NB4 (cell line): ENCODE data around the gene BAIAP3.

Experiments
- DNase-seq: peaks from one replicate; pipeline ENCODE4 v3.0.0; 2010; ENCODE audit warnings: low read depth
- H3K4me3 ChIP-seq: one replicate; pipeline ENCODE4 v1.5.1; 2011; ENCODE audit warnings: mild to moderate bottlenecking, low read depth, low read length, moderate library complexity
- CTCF ChIP-seq: IDR thresholded peaks from one replicate; pipeline ENCODE4 v1.5.1; 2012; ENCODE audit warnings: low read depth, low read length
- MYC ChIP-seq: IDR thresholded peaks from 2 replicates; pipeline ENCODE4 v1.6.1; 2011; ENCODE audit warnings: low read depth, low read length
- POLR2A ChIP-seq: IDR thresholded peaks from 2 replicates; pipeline ENCODE4 v1.6.1; 2011; ENCODE audit warnings: mild to moderate bottlenecking; ENCODE audit not compliant: insufficient read length; ENCODE audit errors: extremely low read depth
- TF ChIP-seq, protein P1 (sequence below): IDR thresholded peaks from 2 replicates; pipeline ENCODE4 v1.6.1; 2011; ENCODE audit warnings: low read depth, low read length

Gene BAIAP3

DNA sequence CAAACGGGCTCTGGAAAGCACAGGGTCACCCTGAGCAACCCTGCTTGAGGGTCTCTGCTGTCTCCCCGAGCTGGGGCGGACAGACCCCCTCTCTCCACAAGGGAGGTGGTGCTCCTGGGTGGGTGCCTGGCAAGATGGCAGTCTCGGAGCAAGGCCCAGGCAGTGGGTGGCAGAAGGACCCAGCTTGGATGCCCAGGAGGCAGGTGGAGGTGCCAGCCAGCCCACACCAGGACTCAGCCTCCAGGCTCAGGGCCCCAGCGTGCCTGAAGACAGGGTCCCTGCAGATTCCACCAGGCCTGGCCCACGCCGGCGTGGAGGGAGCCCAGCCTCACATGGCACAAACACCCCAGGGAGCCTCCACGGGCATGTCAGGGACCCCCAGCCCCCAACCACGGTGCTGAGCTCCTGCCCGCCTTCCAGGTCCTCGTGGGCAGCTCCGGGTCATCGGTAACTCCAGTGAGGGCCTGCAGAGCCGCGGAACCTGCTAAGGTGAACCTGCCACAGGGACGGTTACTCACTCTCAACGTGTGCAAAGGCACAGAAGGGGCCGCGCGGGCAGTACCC, 60.2 kb downstream of the BAIAP3 start:
- no peak for DNase-seq
- H3K4me3 ChIP-seq, result no peak overlapping the region
- TF ChIP-seq, protein P1, sequence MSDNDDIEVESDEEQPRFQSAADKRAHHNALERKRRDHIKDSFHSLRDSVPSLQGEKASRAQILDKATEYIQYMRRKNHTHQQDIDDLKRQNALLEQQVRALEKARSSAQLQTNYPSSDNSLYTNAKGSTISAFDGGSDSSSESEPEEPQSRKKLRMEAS, result no peak
- no peak for TF ChIP-seq POLR2A
- no peak for TF ChIP-seq MYC
- TF ChIP-seq CTCF, result no peak

DNA sequence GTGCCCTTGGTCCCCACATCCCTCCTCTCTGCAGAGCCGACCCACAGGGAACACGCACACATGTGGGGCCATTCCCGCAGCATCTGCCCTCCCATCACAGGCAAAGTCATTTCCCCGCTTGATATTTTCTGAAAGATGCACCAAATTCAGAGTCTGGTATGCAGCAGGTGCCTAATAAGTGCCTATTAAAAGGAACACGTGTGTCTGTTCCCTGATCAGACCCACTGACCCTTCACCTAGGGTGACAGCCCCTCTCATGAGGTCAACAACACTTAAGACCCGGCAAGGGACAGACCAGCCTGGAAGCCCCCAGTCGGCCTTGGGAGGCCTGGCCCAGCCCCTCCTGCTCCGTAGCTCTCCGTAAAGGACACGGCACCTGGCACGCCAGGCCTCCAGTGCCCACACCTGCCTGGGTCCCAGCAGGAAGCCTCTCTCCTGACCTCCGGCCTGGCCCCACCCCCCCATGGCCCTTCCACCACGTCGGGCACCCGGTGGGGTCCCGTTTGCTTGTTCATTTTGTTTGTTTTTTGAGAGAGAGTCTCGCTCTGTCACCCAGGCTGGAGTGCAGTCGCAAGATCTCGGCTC, 61.0 kb downstream of the BAIAP3 start:
- DNase-seq, result no peak
- H3K4me3 ChIP-seq, result no peak overlapping the region
- no peak for TF ChIP-seq CTCF
- TF ChIP-seq, protein P1, result no peak
- TF ChIP-seq MYC, result no peak
- no peak for TF ChIP-seq POLR2A

GRCh38 chr16:1395444-1396031, 62.1 kb downstream of the BAIAP3 start:
- H3K4me3 ChIP-seq, result no peak overlapping the region
- DNase-seq, result no peak
- no peak for TF ChIP-seq CTCF
- TF ChIP-seq, protein P1, result no peak

GRCh38 chr16:1397779-1398178, 64.3 kb downstream of the BAIAP3 start:
- no peak overlapping the region for H3K4me3 ChIP-seq
- no peak for DNase-seq
- TF ChIP-seq POLR2A (no peak), MYC (no peak), CTCF (no peak)
- TF ChIP-seq, protein P1, result no peak

DNA sequence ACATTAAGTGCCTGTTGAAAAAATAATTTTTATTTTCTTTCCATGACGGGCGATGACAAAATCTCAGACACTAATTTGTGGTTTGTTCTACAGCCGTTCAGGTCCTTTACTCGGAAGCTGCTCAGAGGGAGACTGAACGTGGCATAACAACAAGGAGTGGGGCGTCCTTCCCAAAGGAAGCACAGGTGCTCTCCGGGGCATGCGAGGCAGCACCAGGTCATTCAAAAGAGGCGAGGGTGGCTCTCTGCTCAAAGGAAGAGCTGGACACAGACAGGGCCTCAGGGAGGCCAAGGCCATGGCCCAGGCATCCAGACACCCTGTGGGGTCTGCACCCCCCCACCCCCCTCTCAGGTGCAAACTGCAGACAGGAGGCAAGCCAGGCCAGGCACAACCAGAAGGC, 64.9 kb downstream of the BAIAP3 start:
- no peak for DNase-seq
- TF ChIP-seq MYC, result no peak
- TF ChIP-seq POLR2A, result no peak
- TF ChIP-seq, protein P1, result no peak
- no peak for TF ChIP-seq CTCF
- no peak overlapping the region for H3K4me3 ChIP-seq
